IMR-90 (cell line): Measurements from ENCODE around the gene GRAMD1A. TPM values are rescaled to one million over a fixed set of nuclear protein-coding genes. Genes with fewer than 3 reads are reported as not detected.
"Not testable (repeated sequence)": the region's sequence is repeated elsewhere in the genome, so short reads cannot be mapped to it uniquely, and the experiment has no call there.

Experiments
- ATAC-seq: fragments of 200-7000 bp; cut with Tn5 transposase; 2 replicates; pipeline ENCODE4 v1.9.1; 2020; ENCODE audit warnings: low read depth, mild to moderate bottlenecking, moderate library complexity
- BruUV-seq: library from RNA; stranded (reverse); fragments of 400-500 nt; replicated peaks from 2 replicates; lab custom pipeline; 2021; lab: Mats Ljungman, UMichigan
- CTCF ChIA-PET: fragments of 300-600 bp; formaldehyde crosslinking; extraction: SDS; loops from one replicate; lab custom pipeline; 2021; ENCODE audit warnings: antibody characterized with exemption; lab: Yijun Ruan, JAX
- POLR2A ChIA-PET: fragments of 300-600 bp; sonication (Branson Sonifier 250); formaldehyde crosslinking; loops from one replicate; lab custom pipeline; 2022; ENCODE audit warnings: antibody characterized with exemption; ENCODE audit not compliant: unreplicated experiment; lab: Charles Lee
- DNase-seq: peaks from one replicate; pipeline ENCODE4 v3.0.0; 2013
- H2AFZ ChIP-seq: replicated peaks from 2 replicates; pipeline ENCODE3; 2013; ENCODE audit warnings: low read length, mild to moderate bottlenecking; ENCODE audit not compliant: poor library complexity
- H2AK5ac ChIP-seq: 2 replicates; pipeline ENCODE4 v1.6.1; 2013; ENCODE audit warnings: low read depth, low read length, inconsistent platforms
- H2AK9ac ChIP-seq: replicated peaks from 2 replicates; pipeline ENCODE3; 2013; ENCODE audit warnings: mild to moderate bottlenecking, low read depth, low read length, moderate library complexity; ENCODE audit not compliant: poor library complexity
- H2BK120ac ChIP-seq: 2 replicates; pipeline ENCODE4 v1.6.1; 2013; ENCODE audit warnings: low read depth, low read length, inconsistent platforms
- H2BK15ac ChIP-seq: 3 replicates; pipeline ENCODE4 v1.6.1; 2013; ENCODE audit warnings: low read depth, low read length, inconsistent platforms
- H2BK20ac ChIP-seq: 2 replicates; pipeline ENCODE4 v1.6.1; 2013; ENCODE audit warnings: low read depth, mild to moderate bottlenecking, inconsistent platforms, low read length, moderate library complexity
- H2BK5ac ChIP-seq: 2 replicates; pipeline ENCODE4 v1.6.1; 2013; ENCODE audit warnings: mild to moderate bottlenecking, low read depth, low read length, inconsistent platforms; ENCODE audit not compliant: poor library complexity, severe bottlenecking
- H3K14ac ChIP-seq: replicated peaks from 2 replicates; pipeline ENCODE4 v1.6.1; 2013; ENCODE audit warnings: low read depth, low read length, inconsistent platforms
- H3K18ac ChIP-seq: 2 replicates; pipeline ENCODE4 v1.6.1; 2013; ENCODE audit warnings: low read depth, low read length, control low read depth
- H3K23ac ChIP-seq: 2 replicates; pipeline ENCODE4 v1.6.1; 2013; ENCODE audit warnings: low read depth, low read length, inconsistent platforms
- H3K27ac ChIP-seq: 2 replicates; pipeline ENCODE4 v1.5.1; 2013; ENCODE audit warnings: mild to moderate bottlenecking, control low read depth, low read length; ENCODE audit not compliant: insufficient read depth
- H3K27me3 ChIP-seq: 2 replicates; pipeline ENCODE4 v1.6.1; 2013; ENCODE audit warnings: low read length; ENCODE audit not compliant: control insufficient read depth, insufficient read depth
- H3K36me3 ChIP-seq: 2 replicates; pipeline ENCODE4 v1.6.1; 2013; ENCODE audit warnings: low read length, mixed read lengths; ENCODE audit not compliant: control insufficient read depth, insufficient read depth
- H3K4ac ChIP-seq: 2 replicates; pipeline ENCODE4 v1.6.1; 2013; ENCODE audit warnings: low read depth, low read length, inconsistent platforms
- H3K4me1 ChIP-seq: 2 replicates; pipeline ENCODE4 v1.6.1; 2013; ENCODE audit warnings: low read length, mixed read lengths; ENCODE audit not compliant: control insufficient read depth, insufficient read depth
- H3K4me2 ChIP-seq: 2 replicates; pipeline ENCODE4 v1.6.1; 2013; ENCODE audit warnings: low read depth, mild to moderate bottlenecking, control low read depth, low read length, moderate library complexity
- H3K4me3 ChIP-seq: 2 replicates; pipeline ENCODE4 v1.5.1; 2013; ENCODE audit warnings: low read depth, mild to moderate bottlenecking, control low read depth, low read length, moderate library complexity; ENCODE audit not compliant: insufficient read depth
- H3K56ac ChIP-seq: 2 replicates; pipeline ENCODE4 v1.6.1; 2013; ENCODE audit warnings: low read length, inconsistent platforms; ENCODE audit not compliant: insufficient read depth; ENCODE audit errors: extremely low read depth
- H3K79me1 ChIP-seq, 2 experiments: 2 replicates each; pipeline ENCODE4 v1.6.1; 2013; ENCODE audit warnings: low read length in 2 of 2, inconsistent platforms in 1 of 2, low read depth in 1 of 2
- H3K9ac ChIP-seq: 2 replicates; pipeline ENCODE4 v1.6.1; 2013; ENCODE audit warnings: low read depth, low read length, control low read depth
- H3K9me1 ChIP-seq: 2 replicates; pipeline ENCODE4 v1.6.1; 2013; ENCODE audit warnings: low read length, inconsistent platforms; ENCODE audit not compliant: insufficient read depth
- H3K9me3 ChIP-seq: 2 replicates; pipeline ENCODE4 v1.6.1; 2013; ENCODE audit warnings: low read length; ENCODE audit not compliant: control insufficient read depth, insufficient read depth
- H4K20me1 ChIP-seq: 2 replicates; pipeline ENCODE4 v1.6.1; 2013; ENCODE audit warnings: low read length, inconsistent platforms; ENCODE audit not compliant: insufficient read depth
- H4K5ac ChIP-seq: 2 replicates; pipeline ENCODE4 v1.6.1; 2013; ENCODE audit warnings: mild to moderate bottlenecking, low read depth, low read length, control low read depth
- H4K8ac ChIP-seq, 2 experiments: 2 replicates each; pipeline ENCODE4 v1.6.1; 2013; ENCODE audit warnings: low read depth in 2 of 2, low read length in 2 of 2, control low read depth in 1 of 2, inconsistent platforms in 1 of 2
- H4K91ac ChIP-seq: 2 replicates; pipeline ENCODE4 v1.6.1; 2013; ENCODE audit warnings: low read depth, low read length, inconsistent platforms; ENCODE audit not compliant: insufficient read depth
- WGBS, 2 experiments: methylation state at CpG; one replicate each; pipeline versions ENCODE4 v1.1.5 to v1.1.7; 2013; ENCODE audit warnings: missing lambda C conversion rate in 2 of 2; ENCODE audit not compliant: insufficient read length in 1 of 2; ENCODE audit errors: extremely low coverage in 2 of 2; 5-methylcytosine and 5-hydroxymethylcytosine counted together
- dilution Hi-C: fragments of 300-500 bp; cut with HindIII; formaldehyde crosslinking; loops from one replicate; pipeline ENCODE4 v1.14.3; 2018; ENCODE audit warnings: low sequenced_read_pairs; ENCODE audit not compliant: unreplicated experiment
- in situ Hi-C: fragments of 300-500 bp; cut with MboI; formaldehyde crosslinking; loops from 3 replicates; pipeline ENCODE4 v1.14.3; 2019; ENCODE audit warnings: low sequenced_read_pairs, inconsistent platforms, mixed read lengths
- intact Hi-C: fragments of 100-400 bp; cut with micrococcal nuclease; formaldehyde crosslinking; loops from 2 replicates; pipeline ENCODE4 v1.10.0; 2022
- polyA plus RNA-seq, 3 experiments: library from polyadenylated mRNA; depleted of rRNA; stranded (reverse); fragments of >200 nt; gene quantifications; 2 replicates each; pipeline ENCODE4 v1.2.3, GENCODE V29; 2012; ENCODE audit warnings: low replicate concordance in 1 of 3
- total RNA-seq: library from RNA; depleted of rRNA; stranded (reverse); fragments of >200 nt; gene quantifications from 2 replicates; pipeline ENCODE4 v1.2.3, GENCODE V29; 2012

GRAMD1A gene
- total and polyA plus RNA-seq, 2 of the 4 experiments (the other 2 are of a cell fraction): 11.1 to 63.0 TPM

DNA sequence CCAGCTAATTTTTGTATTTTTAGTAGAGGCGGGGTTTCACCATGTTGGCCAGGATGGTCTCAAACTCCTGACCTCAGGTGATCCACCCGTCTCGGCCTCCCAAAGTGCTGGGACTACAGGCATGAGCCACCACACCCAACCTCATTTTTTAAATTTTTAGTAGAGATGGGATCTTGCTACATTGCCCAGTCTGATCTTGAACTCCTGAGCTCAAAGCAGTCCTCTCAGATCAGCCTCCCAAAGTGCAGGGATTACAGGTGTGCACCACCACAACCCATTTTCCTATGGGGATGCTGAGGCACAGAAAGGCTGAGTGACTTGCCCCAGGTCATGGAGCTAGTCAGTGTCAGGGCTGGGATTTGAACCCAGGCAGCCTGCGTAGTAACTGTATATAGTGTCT is 51.1 kb downstream of the GRAMD1A start:
- H3K4me3 ChIP-seq, H3K27ac ChIP-seq, H3K9ac ChIP-seq, ATAC-seq, DNase-seq, BruUV-seq, intact Hi-C loops, H2BK20ac ChIP-seq, H3K79me1 ChIP-seq, H3K56ac ChIP-seq, H2AFZ ChIP-seq, H3K4me2 ChIP-seq, H2BK5ac ChIP-seq, in situ Hi-C loops, H2BK15ac ChIP-seq, H4K8ac ChIP-seq, H3K9me3 ChIP-seq, H2AK9ac ChIP-seq, H3K36me3 ChIP-seq, H4K20me1 ChIP-seq, H3K4me1 ChIP-seq, H3K18ac ChIP-seq, H3K14ac ChIP-seq, POLR2A ChIA-PET, H3K4ac ChIP-seq, H3K9me1 ChIP-seq, H2AK5ac ChIP-seq, dilution Hi-C loops, H4K5ac ChIP-seq, H2BK120ac ChIP-seq, H3K23ac ChIP-seq, H4K91ac ChIP-seq: not testable (repeated sequence)
- H3K27me3 ChIP-seq: peaks cover 25% of the 10 kb centered on the region
- CTCF ChIA-PET: interaction anchor here (1.1 kb wide), 2 partner anchors 21 to 64 kb away, joined by 3 to 5 read pairs; no protein-coding TSS in a partner anchor
- 100% methylated on average over 1 of the region's 4 CpGs; no CpG with 5 or more reads in 1 of the 2 experiments for WGBS, 2 experiments
